Stomach (tissue), 4 donors: Measurements from ENCODE around the gene PRKAA1.
"Not testable (repeated sequence)": the region's sequence is repeated elsewhere in the genome, so short reads cannot be mapped to it uniquely, and the experiment has no call there.

Experiments
- CTCF ChIP-seq, 7 experiments: fragments of 450-650 bp in 4 of 7; fragments of 200-600 bp in 3 of 7; sonication (generic) in 3 of 7; IDR thresholded peaks; one replicate each; pipeline ENCODE4 v1.5.1; 2016 to 2019; ENCODE audit warnings: antibody characterized with exemption in 7 of 7, control low read depth in 2 of 7, mild to moderate bottlenecking in 1 of 7
- POLR2A ChIP-seq, 4 donors: fragments of 450-650 bp; IDR thresholded peaks; one replicate each; pipeline ENCODE4 v1.6.1; 2016; ENCODE audit warnings: antibody characterized with exemption in 4 of 4, control low read depth in 2 of 4, mild to moderate bottlenecking in 1 of 4, moderate library complexity in 1 of 4

- TF ChIP-seq POLR2A, CTCF (IDR thresholded peaks at IDR 0.05): not testable (repeated sequence)
Measured at GRCh38 chr5:40722497-40722911, 75.7 kb downstream of the PRKAA1 start.
